GM19463 (cell line): ENCODE data around the gene TAGLN2.
"Not testable (repeated sequence)": the region's sequence is repeated elsewhere in the genome, so short reads cannot be mapped to it uniquely, and the experiment has no call there.

Experiments
- ATAC-seq: cut with Tn5 transposase; IDR thresholded peaks from one replicate; pipeline ENCODE4 v1.9.1; 2021; ENCODE audit warnings: mild to moderate bottlenecking, moderate library complexity; ENCODE audit not compliant: unreplicated experiment

Gene TAGLN2

DNA sequence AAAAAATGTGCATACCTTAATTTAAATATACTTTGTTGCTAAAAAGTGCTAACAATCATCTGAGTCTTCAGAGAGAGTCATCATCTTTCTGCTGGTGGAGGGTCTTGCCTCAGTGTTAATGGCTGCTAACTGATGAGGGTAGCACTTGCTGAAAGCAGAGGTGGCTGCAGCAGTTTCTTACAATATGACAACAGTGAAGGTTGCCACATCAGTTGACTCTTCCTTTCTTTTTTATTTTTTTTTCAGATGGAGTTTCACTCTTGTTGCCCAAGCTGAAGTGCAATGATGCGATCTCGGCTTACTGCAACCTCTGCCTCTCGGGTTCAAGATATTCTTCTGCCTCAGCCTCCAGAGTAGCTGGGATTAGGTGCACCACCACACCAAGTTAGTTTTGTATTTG, 22.8 kb downstream of the TAGLN2 start:
- ATAC-seq = no peak

DNA sequence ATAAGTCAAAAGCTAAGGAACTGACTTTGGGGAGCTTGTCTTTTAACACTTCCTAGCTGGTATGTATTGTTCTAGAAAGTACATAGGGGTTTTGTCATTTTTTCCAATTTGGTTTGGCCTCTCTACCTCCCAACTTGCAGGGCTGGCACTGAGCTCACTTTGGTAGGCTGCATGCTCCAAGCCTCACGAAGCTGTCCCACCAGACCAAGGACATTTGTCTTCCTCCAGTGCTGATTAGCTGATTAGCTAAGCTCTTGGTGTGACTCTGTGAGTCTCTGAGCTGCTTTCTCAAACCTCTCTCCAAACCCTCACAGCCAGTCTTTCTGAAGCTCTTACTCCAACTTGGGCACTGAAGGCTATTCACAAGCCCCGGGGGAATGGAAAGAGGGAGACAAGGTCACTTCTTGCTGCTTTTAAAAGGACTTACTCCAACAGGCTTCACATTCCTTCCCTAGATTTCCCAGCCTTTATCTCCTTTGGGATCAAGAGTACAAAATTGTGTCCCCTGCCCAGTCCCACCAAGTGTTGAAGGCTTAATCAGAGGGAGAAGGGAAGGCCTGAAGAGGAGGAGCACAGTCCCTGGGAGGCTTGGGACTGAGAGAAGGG, 24.4 kb downstream of the TAGLN2 start:
- no peak for ATAC-seq

DNA sequence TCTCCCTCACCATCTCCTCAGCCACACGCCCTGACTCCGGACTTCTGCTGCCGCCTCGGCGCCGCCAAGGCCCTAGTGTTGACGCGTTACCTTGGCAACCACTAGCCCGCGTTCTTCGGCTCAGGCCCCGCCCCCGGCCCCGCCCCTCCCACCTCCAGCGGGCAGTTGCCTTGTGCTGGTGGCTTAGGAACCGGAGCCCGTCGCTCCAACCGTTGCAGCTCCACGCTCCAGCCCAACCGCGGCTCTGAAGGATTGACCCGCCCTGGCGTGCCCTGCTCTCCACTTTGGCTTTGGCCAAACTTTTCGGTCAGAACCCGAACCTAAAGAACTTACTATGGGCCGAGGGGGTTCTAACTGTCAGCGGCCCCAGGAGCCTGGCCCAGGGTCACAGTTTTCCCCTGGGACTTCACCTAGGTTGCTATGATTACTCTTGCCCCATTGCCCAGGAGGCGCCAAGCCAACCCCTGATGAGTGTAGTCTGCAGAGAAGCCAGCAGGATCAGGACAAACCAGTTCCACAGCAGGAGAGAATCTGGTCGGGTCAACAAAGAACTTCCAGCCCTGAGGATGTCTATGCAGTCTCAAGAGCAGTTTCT, 25.1 kb downstream of the TAGLN2 start, which contains the start of gene CFAP45:
CFAP45 (minus strand) TSS at position 80 of the 595 bp plus-strand sequence; CDS start at position 13, 67 bp downstream.
- no peak for ATAC-seq

DNA sequence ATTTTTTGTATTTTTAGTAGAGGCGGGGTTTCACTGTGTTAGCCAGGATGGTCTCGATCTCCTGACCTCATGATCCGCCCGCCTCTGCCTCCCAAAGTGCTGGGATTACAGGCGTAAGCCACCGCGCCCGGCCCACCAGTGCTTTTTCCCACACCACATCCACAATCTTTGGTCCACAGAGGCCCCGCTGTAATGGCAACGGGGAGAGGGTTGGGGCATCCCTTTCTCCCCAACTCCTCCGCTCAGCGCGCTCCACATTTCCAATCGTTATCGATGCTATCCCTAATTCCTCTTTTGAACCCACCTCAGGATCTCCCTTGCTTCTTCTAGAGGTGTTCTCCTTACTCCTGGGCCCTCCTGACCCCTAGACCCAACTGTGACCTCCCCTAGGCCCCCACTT, 25.7 kb downstream of the TAGLN2 start:
- ATAC-seq = not testable (repeated sequence)

DNA sequence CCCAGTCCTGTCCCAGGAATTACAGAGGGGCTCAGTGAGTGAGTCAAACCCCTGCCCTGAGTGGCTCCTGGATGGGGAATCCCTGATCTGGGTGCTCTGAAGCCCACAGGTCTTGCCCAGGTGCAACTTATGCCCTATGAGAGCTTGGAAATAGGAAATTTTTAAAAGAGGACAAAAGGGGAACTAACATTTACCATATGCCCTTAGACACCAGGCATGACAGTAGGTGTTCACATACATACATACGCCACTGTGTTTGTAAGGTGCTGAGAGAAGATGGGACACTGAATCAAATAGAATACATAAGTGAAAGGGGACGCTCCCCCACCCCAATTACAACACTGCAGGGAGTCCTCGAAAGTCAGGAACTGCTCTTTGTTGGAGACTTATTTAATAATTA, 26.8 kb downstream of the TAGLN2 start:
- no peak for ATAC-seq

DNA sequence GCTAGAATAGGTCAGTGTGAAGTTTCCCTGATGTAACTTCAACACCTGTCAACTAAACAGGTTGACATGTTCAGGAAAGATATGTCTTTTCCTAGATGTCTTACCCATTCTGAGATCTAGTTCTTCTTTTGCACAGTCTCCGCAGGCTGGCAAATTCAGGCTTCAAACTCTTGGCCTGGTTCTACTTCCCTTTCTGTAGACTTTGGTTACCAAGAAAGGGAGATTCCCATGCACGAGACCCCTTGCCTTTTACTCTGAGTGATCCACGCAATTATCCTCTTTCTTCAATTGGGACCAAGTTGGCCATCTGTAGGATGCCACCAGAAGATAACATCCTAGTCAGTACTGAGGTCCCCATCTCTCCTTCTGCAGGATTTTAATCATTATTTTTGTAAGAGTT, 27.3 kb downstream of the TAGLN2 start:
- ATAC-seq = no peak

DNA sequence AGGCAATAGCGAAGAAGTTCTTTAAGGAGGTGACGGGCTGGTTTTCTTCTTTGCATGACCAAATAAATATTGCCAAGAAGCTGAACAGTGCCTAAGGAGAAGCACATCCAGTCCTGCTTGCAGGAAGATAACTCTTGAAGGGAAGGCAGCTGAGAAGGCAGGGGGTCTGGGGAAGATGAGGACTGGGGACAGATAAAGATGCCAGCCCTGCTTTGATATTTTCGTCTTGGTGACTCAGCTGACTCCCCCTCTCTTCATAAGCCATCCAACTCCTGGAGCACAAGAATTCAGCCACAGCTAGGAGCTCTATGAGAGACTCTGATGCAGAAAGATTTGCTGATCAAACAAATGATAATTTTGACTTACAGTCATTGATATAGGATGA, 28.8 kb downstream of the TAGLN2 start:
- no peak for ATAC-seq

DNA sequence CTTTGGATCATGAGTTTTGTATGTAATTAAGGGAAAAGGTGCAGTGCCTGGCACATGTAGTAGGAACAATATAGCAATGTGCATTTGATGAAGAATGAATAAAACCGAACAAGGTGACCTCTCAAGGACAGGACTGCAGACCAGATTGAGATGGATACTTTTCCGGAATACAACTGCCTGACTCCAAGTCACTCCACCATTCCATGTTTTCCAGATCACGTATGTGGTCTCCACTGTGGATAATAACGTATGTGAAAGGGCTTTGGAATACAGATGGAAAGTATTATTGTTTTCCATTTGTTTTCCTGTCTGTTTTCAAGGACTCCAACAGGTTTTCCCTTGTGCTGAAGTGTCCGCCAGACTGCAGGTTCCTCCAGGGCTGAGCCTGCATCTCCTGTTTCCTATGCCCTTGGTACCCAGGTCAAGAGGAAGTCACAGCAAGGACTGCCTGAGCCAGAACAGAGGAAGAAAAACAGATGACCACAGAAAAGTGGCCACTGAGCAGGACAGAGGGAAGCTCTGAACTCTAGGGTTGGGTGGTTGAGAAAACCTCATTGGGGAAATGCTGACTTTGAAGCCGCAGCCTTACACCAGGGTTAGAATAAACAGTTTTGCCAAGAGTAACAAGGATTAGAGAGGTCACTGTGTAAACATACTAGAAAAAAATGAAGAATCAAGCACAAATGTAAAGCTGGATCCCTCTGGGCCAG, 29.3 kb downstream of the TAGLN2 start:
- ATAC-seq = no peak

DNA sequence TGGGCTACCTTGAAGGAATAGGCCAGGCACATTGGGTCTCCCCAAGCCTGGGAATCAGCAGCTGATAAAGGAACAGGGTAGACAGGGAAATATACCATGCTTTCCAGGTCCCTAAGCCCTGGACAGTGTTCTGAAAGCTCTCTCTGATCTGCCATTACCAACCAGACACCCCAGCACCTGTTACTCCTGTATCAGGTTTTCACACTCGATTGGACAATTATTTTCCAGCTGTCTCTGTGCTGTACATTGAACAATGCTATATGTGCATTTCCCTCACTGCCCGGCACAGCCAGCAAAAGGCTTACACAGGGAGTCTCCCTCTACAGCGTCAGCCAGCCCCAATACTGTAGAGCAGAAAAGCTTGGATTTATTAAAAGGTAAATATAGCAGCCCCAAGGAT, 30.0 kb downstream of the TAGLN2 start:
- ATAC-seq = no peak

DNA sequence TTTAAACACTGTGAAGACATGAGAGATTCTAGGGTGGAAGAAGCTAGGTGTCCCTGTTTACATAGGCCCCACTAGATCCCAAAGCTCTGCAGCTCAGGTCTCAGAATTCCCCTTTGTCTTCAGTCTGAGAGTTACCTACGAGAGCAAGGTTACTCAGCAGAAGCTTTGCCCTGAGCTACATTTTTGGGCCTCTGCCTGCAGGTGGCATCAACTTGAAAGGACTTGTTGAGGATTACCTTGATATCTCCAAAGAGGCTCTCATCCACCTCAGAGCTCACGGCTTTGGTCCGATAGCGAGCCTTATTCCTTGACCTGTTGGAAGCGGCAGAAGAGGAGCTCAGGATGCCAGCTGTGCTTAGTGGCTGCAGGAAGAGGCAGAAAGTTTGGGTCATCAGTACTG, 32.4 kb downstream of the TAGLN2 start:
- no peak for ATAC-seq

DNA sequence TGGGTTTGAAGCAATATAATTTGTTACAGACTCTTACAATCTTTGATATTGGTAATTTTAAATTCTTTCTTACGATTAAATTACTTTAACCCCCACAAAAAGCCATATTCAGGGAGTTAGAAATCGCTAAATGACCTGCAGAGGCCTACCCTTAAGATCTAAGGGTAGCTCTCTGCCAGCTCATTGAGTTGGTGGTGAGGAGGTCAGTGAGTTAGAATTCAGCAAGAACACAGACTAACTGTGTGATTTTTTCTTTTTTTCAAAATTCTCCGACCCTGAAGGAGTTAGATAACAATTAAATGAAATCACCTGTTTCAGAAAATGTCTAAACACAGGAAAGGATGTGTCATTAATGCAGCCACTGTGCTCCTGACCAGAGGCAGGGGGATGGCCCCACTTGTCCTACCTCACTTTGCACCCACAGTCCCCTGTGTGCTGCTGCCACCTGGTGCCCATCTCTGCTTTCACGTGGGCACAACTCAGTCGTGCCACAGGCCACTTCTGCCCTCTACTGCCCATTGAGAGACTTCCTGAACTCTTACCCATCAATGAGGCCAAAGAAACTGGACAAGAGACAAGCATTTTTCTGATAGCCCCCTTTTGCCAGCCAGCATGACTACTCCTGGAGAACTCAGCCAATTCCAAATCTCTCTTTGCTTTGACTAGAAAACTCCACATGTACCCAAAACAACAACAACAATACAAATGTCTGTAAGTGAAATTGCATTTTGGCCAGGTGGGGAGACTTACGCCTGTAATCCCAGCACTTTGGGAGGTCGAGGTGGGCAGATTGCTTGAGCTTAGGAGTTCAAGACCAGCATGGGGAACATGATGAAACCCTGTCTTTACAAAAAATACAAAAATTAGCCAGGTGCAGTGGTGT, 33.8 kb downstream of the TAGLN2 start:
- peak; percentile 82 for ATAC-seq

DNA sequence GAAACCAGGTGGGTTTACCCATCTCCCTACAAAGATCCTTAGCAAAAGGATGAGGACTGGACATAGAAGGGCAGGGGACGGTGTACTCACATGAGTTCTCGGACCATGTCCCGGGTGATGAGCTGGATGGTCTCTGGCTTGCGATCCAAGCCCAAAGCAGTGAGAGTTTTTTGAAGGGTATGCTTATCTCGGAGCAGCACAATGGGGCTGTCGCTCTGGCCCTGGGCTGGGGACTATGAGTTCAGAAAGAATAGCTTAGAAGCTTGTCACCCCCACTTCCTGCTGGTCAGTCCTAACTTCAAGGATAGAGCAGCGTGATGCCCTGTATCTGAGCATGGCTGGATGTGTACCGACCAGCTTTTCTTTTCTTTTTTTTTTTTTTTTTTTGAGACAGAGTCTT, 34.9 kb downstream of the TAGLN2 start:
- no peak for ATAC-seq

DNA sequence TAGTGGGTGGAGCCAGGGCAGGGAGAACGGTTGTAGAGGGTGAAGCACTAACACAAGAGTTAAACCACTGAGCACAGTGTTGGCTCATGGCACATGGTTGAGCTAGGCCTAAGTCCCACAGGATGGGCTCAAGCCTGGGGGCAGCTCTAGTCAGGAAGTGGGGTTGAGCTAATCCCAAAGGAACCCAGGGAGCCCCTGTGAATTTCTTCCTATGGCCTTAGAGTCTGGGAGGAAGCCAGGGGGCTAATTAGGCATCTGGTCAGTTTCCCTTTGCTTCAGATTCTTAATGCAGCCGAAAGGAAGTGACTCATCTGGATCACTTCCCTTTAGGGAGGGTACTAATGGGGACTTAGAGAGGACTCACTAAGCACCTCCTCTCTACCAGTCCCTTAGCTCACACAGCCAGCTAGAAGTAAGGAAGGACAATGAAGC, 35.5 kb downstream of the TAGLN2 start:
- peak; percentile 88 for ATAC-seq

DNA sequence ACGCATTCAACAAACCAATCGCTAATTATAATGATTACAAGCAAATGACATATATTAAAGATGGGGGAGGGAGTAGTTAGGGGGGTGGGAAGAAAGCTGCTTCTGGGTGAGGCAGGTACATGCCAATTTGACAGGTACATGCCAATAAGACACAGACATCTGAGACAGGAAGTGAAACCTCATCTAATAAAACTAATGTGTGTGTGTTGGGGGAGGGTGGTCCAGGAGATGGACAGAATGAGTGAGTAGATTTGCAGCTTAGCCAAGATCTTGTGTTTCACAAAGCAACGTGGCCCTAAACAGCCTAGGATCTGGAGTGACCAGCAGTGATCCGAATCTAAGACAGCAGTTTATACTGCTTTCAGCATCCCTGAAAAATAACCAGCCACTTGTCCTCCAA, 36.1 kb downstream of the TAGLN2 start:
- ATAC-seq = no peak

DNA sequence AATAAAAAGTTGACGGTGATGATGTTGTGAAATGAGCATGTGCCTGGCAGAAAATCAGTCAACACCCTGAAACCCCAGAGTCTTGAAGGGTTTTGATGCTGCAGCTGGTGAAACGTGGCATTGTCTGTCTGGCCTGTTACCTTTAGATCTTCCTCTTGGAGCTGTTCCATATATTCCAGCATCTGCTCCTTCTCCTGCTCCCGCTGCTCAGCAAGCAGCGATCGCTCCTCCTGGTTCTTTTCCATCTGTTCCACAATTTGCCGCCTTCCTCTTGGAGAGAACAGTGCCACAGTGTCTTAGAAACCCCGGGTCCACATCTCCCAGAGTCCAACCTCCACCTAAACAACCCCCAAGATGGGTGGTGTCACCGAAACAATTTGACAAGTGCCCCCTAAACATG, 41.0 kb downstream of the TAGLN2 start:
- ATAC-seq = no peak

DNA sequence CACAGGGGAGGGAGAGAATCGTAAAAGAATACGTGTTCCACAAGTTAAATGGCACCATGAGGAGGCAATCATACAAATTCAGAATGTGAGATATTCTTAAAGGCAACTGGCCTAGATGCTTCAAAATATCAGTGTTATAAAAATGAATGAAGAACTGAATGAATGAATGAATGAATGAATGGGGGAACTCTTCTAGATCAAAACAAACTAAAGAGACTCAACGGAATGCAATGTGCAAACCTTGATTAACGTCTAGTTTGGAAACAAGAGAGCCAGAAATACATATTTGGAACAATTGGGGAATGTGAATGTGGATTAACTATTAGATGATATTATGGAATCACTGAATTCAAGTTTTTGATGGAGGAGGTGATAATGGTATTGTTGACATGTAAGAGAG, 42.2 kb downstream of the TAGLN2 start:
- ATAC-seq = no peak

DNA sequence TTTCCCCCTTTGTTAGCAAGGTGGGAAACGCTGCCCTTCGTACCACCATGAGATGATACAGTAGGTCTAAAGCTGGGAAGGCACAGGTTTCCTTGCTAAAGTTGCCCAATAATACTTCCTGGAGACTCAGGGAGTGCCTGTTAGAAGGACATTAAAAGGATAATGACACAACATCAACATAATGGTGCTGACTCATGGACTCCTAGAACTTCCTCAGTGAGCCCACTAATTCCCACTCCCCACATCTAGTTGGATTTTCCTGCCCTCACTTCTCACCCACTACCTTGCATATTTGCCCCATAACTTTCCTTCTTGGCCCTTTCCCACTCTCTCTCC, 42.8 kb downstream of the TAGLN2 start:
- ATAC-seq = no peak

DNA sequence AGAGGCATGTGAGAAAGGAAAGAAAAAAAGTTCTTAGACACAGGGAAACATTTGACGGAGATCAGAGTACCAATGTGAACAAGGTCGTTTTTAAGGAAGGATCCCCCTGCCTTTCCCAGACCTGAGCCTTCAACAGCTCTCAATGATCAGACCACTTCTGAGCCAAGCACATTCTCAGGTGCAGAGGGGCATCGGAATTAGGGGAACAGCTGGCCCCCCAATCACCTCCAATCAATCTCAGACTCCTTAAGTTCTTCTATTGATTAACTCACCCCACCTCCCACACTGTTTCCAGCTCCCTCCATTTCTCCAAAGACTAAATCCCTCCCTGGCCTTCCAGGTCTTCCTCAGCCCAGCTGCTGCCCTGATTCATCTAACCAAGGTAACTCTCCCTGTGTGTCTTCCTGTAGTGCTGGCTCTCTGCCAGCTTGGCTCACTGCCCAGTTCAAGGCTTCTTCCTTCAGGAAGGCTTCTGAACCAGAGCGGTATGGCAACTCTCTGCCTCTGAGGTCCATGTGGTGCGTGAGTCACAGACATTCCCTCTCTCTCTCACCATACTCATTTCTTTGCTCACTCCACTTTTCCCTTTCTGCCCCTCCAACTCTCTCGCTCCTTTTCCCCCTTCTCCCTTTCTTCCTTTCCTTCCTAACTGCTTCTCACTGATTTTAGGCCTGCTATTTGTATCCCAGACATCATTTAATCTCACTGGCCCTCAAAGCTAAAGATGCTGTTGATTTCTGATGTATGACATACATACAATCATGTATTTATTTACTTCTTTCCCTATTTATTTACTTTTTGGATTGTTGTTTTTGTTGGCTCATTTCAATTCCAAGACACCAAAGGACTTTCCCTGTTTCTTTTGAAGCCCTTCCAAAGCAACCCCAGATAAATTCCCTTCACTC, 43.4 kb downstream of the TAGLN2 start:
- no peak for ATAC-seq

DNA sequence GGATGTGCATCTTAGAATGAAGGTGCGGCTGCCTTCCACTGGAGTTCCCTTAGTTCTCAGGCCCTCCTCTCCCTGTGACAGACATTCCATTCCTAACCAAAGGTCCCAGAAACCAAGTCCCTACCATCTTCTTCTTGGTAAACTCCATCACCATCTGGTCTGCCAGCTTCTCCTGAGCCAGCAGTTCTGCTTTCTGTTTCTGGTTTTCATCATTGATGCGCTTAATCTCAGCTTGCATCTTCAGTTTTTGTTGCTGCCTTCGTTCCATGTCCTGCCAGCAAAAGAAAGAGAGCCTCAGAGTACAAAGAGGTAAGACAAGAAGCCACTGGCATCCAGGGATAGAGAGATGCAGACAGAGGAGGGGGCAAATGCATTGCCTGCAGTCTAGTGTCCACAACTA, 44.9 kb downstream of the TAGLN2 start:
- ATAC-seq = no peak

DNA sequence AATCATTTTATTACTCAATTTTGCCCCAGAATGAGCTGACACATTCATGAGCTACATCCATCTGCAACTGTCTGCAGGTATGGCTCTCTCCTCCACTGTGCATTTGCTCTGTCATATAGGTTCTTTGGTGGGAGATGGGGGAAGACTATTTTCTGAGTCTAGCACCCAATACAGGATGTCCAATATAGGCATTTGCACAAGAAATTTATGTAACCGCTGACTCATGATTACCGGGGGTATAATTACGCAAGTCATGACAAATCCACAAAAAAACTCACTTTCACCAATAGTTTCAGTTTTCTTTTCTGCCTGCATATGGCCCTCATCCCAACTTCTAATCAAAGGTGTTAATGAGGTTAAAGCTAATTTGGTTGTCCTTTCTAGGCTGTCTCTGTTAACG, 45.3 kb downstream of the TAGLN2 start:
- no peak for ATAC-seq

DNA sequence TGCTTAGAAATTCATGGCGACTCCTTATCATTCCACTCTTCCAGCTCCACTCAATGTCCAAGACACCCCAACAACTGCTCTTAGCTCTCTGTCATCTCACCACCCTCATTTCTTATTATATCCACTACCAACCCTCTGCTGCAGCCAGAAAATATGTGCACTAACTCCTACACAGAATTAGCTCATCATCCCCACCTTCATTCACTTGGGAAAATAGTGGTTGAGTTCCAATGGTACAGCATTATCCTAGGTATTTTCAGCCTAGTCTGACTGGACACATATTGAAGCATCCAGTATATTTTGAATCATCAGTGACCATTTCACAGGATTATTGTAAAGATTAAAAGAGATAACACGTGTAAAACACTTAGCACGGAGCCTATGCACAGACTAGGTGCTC, 46.2 kb downstream of the TAGLN2 start:
- ATAC-seq = no peak
